DOHH2 (cell line): ENCODE measurements around the gene NEUROD6.

Experiments used
- CTCF ChIP-seq: fragments of 200-600 bp; sonication (generic); IDR thresholded peaks from one replicate; pipeline ENCODE4 v1.5.1; 2014; ENCODE audit warnings: antibody characterized with exemption, mild to moderate bottlenecking, low read depth, low read length; ENCODE audit not compliant: poor library complexity, severe bottlenecking
- EZH2phosphoT487 ChIP-seq: fragments of 200-600 bp; sonication (generic); IDR thresholded peaks from 2 replicates; pipeline ENCODE4 v1.6.1; 2017; ENCODE audit warnings: borderline replicate concordance, mild to moderate bottlenecking, antibody characterized with exemption, low read length, moderate library complexity, mixed read lengths

GRCh38 chr7:31341141-31341540, 615 bp upstream of the NEUROD6 start:
- no peak for TF ChIP-seq CTCF
- no peak for TF ChIP-seq EZH2phosphoT487
